ENCODE measurements around the gene ANKS1A. TPM values are rescaled to one million over a fixed set of nuclear protein-coding genes. Genes with fewer than 3 reads are reported as not detected.

The ANKS1A gene
- polyA plus RNA-seq, 3 donors: 1.7 to 8.0 (median 3.1) TPM

GRCh38 chr6:34985236-34985635 lies 96.2 kb downstream of the ANKS1A start:
- no peak overlapping the region for H3K4me2 ChIP-seq (replicated peaks; ENCODE audit: extremely low read depth, low read length, poor library complexity, severe bottlenecking)
- no peaks in the 10 kb centered on the region for H3K79me2 ChIP-seq (ENCODE audit: insufficient read depth, low read length)
- Mint-ChIP-seq H3K36me3 (peaks cover 77 to 86% of the 10 kb centered on the region in 2 donors), H3K4me1 (no peaks in the 10 kb centered on the region), H3K4me3 (no peak overlapping the region), H3K27ac (no peak overlapping the region), H3K9me3 (no peaks in the 10 kb centered on the region), H3K27me3 (ENCODE audit: low read depth in 3 of 3) (peaks cover 0 to 2% (median 0%) of the 10 kb centered on the region in 3 donors)
- no peak overlapping the region for H3K27ac ChIP-seq (ENCODE audit: low read depth in 1 of 2, low read length in 2 of 2)
- no peaks in the 10 kb centered on the region for H4K20me1 ChIP-seq (ENCODE audit: insufficient read depth, low read length)
- H3K9me3 ChIP-seq (replicated peaks in 1 of 2; ENCODE audit: control insufficient read depth in 1 of 2, insufficient read depth in 1 of 2, low read length in 2 of 2): no peaks in the 10 kb centered on the region
- H3K27me3 ChIP-seq (ENCODE audit: control insufficient read depth in 2 of 2, insufficient read depth in 2 of 2, low read length in 2 of 2): no peaks in the 10 kb centered on the region
- TF ChIP-seq CTCF (IDR thresholded peaks at IDR 0.05): no peak
- no peaks in the 10 kb centered on the region for H3K4me1 ChIP-seq (ENCODE audit: control insufficient read depth in 1 of 2, insufficient read depth in 2 of 2, low read length in 2 of 2)
- no peak overlapping the region for H2AFZ ChIP-seq (ENCODE audit: insufficient read depth, low read depth, low read length, poor library complexity, severe bottlenecking)
- no peak overlapping the region for H3K9ac ChIP-seq (ENCODE audit: insufficient read depth, low read length, poor library complexity, severe bottlenecking)
- intact Hi-C loops (cut with micrococcal nuclease): loop anchor here (10.0 kb wide), 2 partner anchors 220 to 260 kb away; no protein-coding TSS in a partner anchor
- no peak for DNase-seq
- 100% methylated on average over 3 of the region's 4 CpGs for WGBS (ENCODE audit: insufficient coverage)
- no peak overlapping the region for H3K4me3 ChIP-seq (replicated peaks in 1 of 3; ENCODE audit: low read depth in 2 of 3, low read length in 3 of 3)
- peaks cover 82 to 100% of the 10 kb centered on the region in 2 donors for H3K36me3 ChIP-seq (replicated peaks in 1 of 2; ENCODE audit: control insufficient read depth in 1 of 2, insufficient read depth in 2 of 2, low read length in 2 of 2)

- H3K9me3 Mint-ChIP-seq: no peaks in the 10 kb centered on the region
- Histone ChIP-seq H3K4me2 (replicated peaks; ENCODE audit: extremely low read depth, low read length, poor library complexity, severe bottlenecking) (no peak overlapping the region), H3K79me2 (ENCODE audit: insufficient read depth, low read length) (no peaks in the 10 kb centered on the region), H3K27me3 (ENCODE audit: control insufficient read depth in 2 of 2, insufficient read depth in 2 of 2, low read length in 2 of 2) (no peaks in the 10 kb centered on the region), H4K20me1 (ENCODE audit: insufficient read depth, low read length) (no peaks in the 10 kb centered on the region), H3K27ac (ENCODE audit: low read depth in 1 of 2, low read length in 2 of 2) (no peak overlapping the region), H2AFZ (ENCODE audit: insufficient read depth, low read depth, low read length, poor library complexity, severe bottlenecking) (no peak overlapping the region), H3K4me1 (ENCODE audit: control insufficient read depth in 1 of 2, insufficient read depth in 2 of 2, low read length in 2 of 2) (no peaks in the 10 kb centered on the region), H3K36me3 (replicated peaks in 1 of 2; ENCODE audit: control insufficient read depth in 1 of 2, insufficient read depth in 2 of 2, low read length in 2 of 2) (peaks cover 82 to 97% of the 10 kb centered on the region in 2 donors), H3K4me3 (replicated peaks in 1 of 3; ENCODE audit: low read depth in 2 of 3, low read length in 3 of 3) (no peak overlapping the region), H3K9ac (ENCODE audit: insufficient read depth, low read length, poor library complexity, severe bottlenecking) (no peak overlapping the region), H3K9me3 (replicated peaks in 1 of 2; ENCODE audit: control insufficient read depth in 1 of 2, insufficient read depth in 1 of 2, low read length in 2 of 2) (no peaks in the 10 kb centered on the region)
- intact Hi-C loops (cut with micrococcal nuclease): loop anchor here (2.0 to 10.0 kb wide), 5 partner anchors 152 to 258 kb away; partner anchors contain the start of gene TCP11 (in 1 of the 2)
- no CpG with 5 or more reads among the region's 3 CpGs for WGBS (ENCODE audit: insufficient coverage)
- DNase-seq: peak; percentile 47 to 63 (median 61)
- peaks cover 81 to 91% of the 10 kb centered on the region in 2 donors for H3K36me3 Mint-ChIP-seq
- H3K4me1 Mint-ChIP-seq: no peaks in the 10 kb centered on the region
- H3K4me3 Mint-ChIP-seq: no peak overlapping the region
- H3K27me3 Mint-ChIP-seq (ENCODE audit: low read depth in 3 of 3): peaks cover 0 to 2% (median 0%) of the 10 kb centered on the region in 3 donors
- peak; percentile 82 for TF ChIP-seq CTCF (IDR thresholded peaks at IDR 0.05)
- H3K27ac Mint-ChIP-seq: peak overlapping the region in 1 of 7 donors; percentile 85
Measured at GRCh38 chr6:34986845-34987246, 97.8 kb downstream of the ANKS1A start.

All from CD14-positive monocyte (primary cell).